Esophagus squamous epithelium (tissue), 4 donors: ENCODE measurements around the gene GNAL.

Source experiments
- POLR2A ChIP-seq, 4 donors: fragments of 450-650 bp; IDR thresholded peaks; one replicate each; pipeline ENCODE4 v1.6.1; 2017; ENCODE audit warnings: antibody characterized with exemption in 4 of 4, mild to moderate bottlenecking in 4 of 4, moderate library complexity in 3 of 4
- TF ChIP-seq, protein P1 (sequence below), 6 experiments: fragments of 450-650 bp in 4 of 6; fragments of 200-600 bp in 2 of 6; sonication (generic) in 2 of 6; IDR thresholded peaks; one replicate each; pipeline ENCODE4 v1.5.1; 2016 to 2019; ENCODE audit warnings: antibody characterized with exemption in 6 of 6, mild to moderate bottlenecking in 4 of 6, moderate library complexity in 4 of 6

DNA sequence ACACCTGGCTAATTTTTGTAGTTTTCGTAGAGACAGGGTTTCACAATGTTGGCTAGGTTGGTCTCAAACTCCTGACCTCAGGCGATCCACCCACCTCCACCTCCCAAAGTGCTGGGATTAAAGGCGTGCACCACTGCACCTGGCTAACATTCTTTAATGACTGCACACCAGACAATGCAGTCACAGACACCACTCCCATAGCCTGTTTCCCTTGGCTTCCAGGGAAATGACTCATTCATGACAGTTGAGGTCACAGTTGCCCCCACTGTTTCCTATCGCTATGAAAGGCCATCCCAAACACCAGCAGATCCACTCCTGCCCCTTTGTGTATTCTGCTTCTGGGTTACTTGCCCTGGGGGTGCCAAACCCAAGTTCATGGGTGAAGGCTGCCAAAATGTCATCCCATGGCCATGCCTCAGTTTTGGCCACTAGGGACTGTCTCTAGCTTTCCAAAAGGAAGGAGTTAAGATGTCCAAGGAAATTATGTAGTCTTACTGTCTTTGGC, 170.9 kb downstream of the GNAL start:
- TF ChIP-seq, protein P1, sequence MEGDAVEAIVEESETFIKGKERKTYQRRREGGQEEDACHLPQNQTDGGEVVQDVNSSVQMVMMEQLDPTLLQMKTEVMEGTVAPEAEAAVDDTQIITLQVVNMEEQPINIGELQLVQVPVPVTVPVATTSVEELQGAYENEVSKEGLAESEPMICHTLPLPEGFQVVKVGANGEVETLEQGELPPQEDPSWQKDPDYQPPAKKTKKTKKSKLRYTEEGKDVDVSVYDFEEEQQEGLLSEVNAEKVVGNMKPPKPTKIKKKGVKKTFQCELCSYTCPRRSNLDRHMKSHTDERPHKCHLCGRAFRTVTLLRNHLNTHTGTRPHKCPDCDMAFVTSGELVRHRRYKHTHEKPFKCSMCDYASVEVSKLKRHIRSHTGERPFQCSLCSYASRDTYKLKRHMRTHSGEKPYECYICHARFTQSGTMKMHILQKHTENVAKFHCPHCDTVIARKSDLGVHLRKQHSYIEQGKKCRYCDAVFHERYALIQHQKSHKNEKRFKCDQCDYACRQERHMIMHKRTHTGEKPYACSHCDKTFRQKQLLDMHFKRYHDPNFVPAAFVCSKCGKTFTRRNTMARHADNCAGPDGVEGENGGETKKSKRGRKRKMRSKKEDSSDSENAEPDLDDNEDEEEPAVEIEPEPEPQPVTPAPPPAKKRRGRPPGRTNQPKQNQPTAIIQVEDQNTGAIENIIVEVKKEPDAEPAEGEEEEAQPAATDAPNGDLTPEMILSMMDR (IDR thresholded peaks at IDR 0.05), result peak in 3 of 6 experiments; percentile 15 to 58 (median 44)
- peak in 1 of 4 donors; percentile 9 for TF ChIP-seq POLR2A (IDR thresholded peaks at IDR 0.05)
